GM21786 (cell line): Measurements from ENCODE around the gene TRIM50.
"Not testable (repeated sequence)": the region's sequence is repeated elsewhere in the genome, so short reads cannot be mapped to it uniquely, and the experiment has no call there.

ENCODE experiments used
- ATAC-seq: cut with Tn5 transposase; IDR thresholded peaks from one replicate; pipeline ENCODE4 v1.9.1; 2021; ENCODE audit not compliant: unreplicated experiment

The TRIM50 gene

GRCh38 chr7:73350306-73351068 is 22.6 kb upstream of the TRIM50 start:
- ATAC-seq: no peak

GRCh38 chr7:73349763-73350162 is 21.9 kb upstream of the TRIM50 start:
- ATAC-seq: no peak

GRCh38 chr7:73345951-73346350 is 18.1 kb upstream of the TRIM50 start:
- no peak for ATAC-seq

- ATAC-seq: no peak
Measured at GRCh38 chr7:73345538-73345937, 17.7 kb upstream of the TRIM50 start.

GRCh38 chr7:73343671-73344380 is 15.9 kb upstream of the TRIM50 start:
- no peak for ATAC-seq

- ATAC-seq: no peak
Measured at GRCh38 chr7:73342645-73343044, 14.8 kb upstream of the TRIM50 start.

GRCh38 chr7:73341877-73342276 is 14.0 kb upstream of the TRIM50 start:
- ATAC-seq: no peak

GRCh38 chr7:73340514-73340913 is 12.6 kb upstream of the TRIM50 start:
- ATAC-seq: no peak

- no peak for ATAC-seq
Measured at GRCh38 chr7:73338321-73338720, 10.4 kb upstream of the TRIM50 start.

- ATAC-seq: no peak
Measured at GRCh38 chr7:73332447-73332846, 4.6 kb upstream of the TRIM50 start.

- ATAC-seq: no peak
Measured at GRCh38 chr7:73330772-73331171, 2.9 kb upstream of the TRIM50 start.

- no peak for ATAC-seq
Measured at GRCh38 chr7:73329861-73330581, 2.1 kb upstream of the TRIM50 start.

- ATAC-seq: no peak
Measured at GRCh38 chr7:73328696-73329095, 814 bp upstream of the TRIM50 start.

- not testable (repeated sequence) for ATAC-seq
Measured at GRCh38 chr7:73327449-73327848, 433 bp downstream of the TRIM50 start.

- ATAC-seq: not testable (repeated sequence)
Measured at GRCh38 chr7:73325424-73325823, 2.5 kb downstream of the TRIM50 start.

GRCh38 chr7:73324081-73324845 is 3.6 kb downstream of the TRIM50 start:
- ATAC-seq: not testable (repeated sequence)

- ATAC-seq: not testable (repeated sequence)
Measured at GRCh38 chr7:73323434-73324080, 4.3 kb downstream of the TRIM50 start.

- not testable (repeated sequence) for ATAC-seq
Measured at GRCh38 chr7:73320009-73320408, 7.9 kb downstream of the TRIM50 start.

- not testable (repeated sequence) for ATAC-seq
Measured at GRCh38 chr7:73319541-73319940, 8.3 kb downstream of the TRIM50 start.

GRCh38 chr7:73318656-73319204 is 9.2 kb downstream of the TRIM50 start:
- not testable (repeated sequence) for ATAC-seq
